ENCODE measurements around the gene CALM3.

The CALM3 gene

DNA sequence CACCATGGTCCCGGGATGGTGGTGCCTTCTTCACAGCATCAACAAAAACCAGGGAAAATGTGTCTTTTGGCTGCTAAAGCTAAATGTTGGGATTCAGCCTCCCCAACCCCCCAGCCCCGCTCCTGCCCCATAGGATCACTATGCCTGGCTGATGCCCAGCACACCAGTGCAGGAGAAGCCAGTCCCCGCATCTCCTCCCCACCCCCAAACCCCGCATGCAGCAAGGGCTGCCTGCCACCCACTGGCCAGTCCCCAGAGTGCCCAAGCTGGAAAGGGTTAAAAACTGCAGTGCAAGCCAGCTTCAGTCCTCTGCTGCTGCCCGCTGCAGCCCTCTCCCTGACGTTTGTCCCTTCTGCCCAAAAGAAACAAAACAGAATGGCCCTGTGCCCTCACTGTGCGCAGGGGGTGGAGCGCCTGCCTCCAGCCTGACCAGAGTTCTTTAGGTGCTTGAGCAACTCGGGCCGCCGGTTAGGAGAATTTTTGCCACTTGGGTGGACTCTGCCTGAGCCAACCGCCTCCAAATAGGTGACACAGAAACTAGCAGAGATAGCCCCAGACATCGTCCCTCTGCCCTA lies 3.7 kb downstream of the CALM3 start:
- H3K9ac ChIP-seq (ENCODE audit: low read depth, low read length) = no peak overlapping the region
- no peak for DNase-seq
- H3K36me3 ChIP-seq (ENCODE audit: insufficient read depth, low read length) = peaks cover 76% of the 10 kb centered on the region
- TF ChIP-seq EZH2 (IDR thresholded peaks at IDR 0.05; ENCODE audit: borderline replicate concordance, low read depth, low read length, severe bottlenecking) = no peak
- TF ChIP-seq, protein P1, sequence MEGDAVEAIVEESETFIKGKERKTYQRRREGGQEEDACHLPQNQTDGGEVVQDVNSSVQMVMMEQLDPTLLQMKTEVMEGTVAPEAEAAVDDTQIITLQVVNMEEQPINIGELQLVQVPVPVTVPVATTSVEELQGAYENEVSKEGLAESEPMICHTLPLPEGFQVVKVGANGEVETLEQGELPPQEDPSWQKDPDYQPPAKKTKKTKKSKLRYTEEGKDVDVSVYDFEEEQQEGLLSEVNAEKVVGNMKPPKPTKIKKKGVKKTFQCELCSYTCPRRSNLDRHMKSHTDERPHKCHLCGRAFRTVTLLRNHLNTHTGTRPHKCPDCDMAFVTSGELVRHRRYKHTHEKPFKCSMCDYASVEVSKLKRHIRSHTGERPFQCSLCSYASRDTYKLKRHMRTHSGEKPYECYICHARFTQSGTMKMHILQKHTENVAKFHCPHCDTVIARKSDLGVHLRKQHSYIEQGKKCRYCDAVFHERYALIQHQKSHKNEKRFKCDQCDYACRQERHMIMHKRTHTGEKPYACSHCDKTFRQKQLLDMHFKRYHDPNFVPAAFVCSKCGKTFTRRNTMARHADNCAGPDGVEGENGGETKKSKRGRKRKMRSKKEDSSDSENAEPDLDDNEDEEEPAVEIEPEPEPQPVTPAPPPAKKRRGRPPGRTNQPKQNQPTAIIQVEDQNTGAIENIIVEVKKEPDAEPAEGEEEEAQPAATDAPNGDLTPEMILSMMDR (IDR thresholded peaks at IDR 0.05; ENCODE audit: borderline replicate concordance, extremely low read depth, low read length, poor library complexity, severe bottlenecking) = no peak
- H4K20me1 ChIP-seq (ENCODE audit: insufficient read depth, low read length) = peaks cover 79% of the 10 kb centered on the region
- peaks cover 40% of the 10 kb centered on the region for H3K4me1 ChIP-seq (ENCODE audit: insufficient read depth, low read length)
- H3K27ac ChIP-seq (ENCODE audit: low read length) = no peak overlapping the region
- H3K9me3 ChIP-seq (ENCODE audit: insufficient read depth, low read length, severe bottlenecking) = no peaks in the 10 kb centered on the region
- H2AFZ ChIP-seq (ENCODE audit: low read depth, low read length) = no peak overlapping the region
- peaks cover 59% of the 10 kb centered on the region for H3K79me2 ChIP-seq (ENCODE audit: insufficient read depth, low read length)
- H3K4me2 ChIP-seq (ENCODE audit: insufficient read depth, low read length) = 0 out of 2 replicates have a peak overlapping the region, but pooled peaks have one; percentile 10
- no peak overlapping the region for H3K4me3 ChIP-seq (ENCODE audit: low read depth in 1 of 2, low read length in 2 of 2)
- no peak for ATAC-seq (ENCODE audit: insufficient read depth, low read depth)
- no peaks in the 10 kb centered on the region for H3K27me3 ChIP-seq (ENCODE audit: insufficient read depth, low read length, poor library complexity)

DNA sequence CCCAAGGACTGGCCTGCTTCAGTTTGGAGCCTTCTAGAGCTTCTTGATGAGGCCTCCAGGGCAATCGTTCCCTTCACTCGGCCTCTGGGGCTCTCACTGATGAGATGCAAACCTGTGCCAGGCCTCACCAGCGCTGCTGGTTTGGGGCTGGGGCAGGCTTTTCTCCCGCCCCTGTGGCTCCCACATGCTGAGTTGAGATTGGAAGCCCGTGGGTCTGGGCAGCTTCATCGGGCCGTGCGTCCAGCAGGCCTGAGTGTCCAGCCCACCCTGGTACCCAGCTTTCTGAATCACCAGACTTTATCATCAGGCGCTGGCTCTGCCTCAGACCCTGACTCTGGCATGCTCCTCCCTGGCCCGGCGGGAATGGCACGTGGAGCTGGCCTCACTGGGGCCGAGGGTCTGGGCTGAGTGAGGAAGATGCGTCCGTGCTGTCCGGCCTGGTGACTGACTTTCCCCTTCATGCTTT lies 4.3 kb downstream of the CALM3 start:
- Histone ChIP-seq H3K9ac (ENCODE audit: low read depth, low read length) (no peak overlapping the region), H3K79me2 (ENCODE audit: insufficient read depth, low read length) (peaks cover 59% of the 10 kb centered on the region)
- TF ChIP-seq, protein P1 (IDR thresholded peaks at IDR 0.05; ENCODE audit: borderline replicate concordance, extremely low read depth, low read length, poor library complexity, severe bottlenecking) = no peak
- no peak for TF ChIP-seq EZH2 (IDR thresholded peaks at IDR 0.05; ENCODE audit: borderline replicate concordance, low read depth, low read length, severe bottlenecking)

DNA sequence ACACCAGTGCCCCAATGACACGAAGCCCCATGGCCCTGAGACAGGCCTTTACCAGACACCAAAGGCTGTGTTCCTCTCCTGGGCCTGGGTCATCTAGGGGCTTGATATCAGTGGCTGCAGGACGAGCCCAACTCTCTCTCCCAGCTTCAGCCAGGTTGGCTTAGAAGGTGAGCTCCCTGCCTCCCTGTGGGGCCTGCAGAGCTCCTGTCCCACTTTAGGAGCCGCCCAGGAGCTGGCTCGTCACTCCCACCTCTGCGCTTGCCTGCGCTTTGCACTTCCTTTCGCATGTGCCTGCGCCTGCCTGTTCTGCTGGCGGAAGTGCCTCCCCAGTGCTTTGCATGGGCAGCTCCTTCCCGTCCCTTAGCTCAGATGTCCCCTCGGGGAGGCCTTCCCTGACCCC lies 4.9 kb downstream of the CALM3 start:
- no peak overlapping the region for H3K9ac ChIP-seq (ENCODE audit: low read depth, low read length)
- no peak overlapping the region for H2AFZ ChIP-seq (ENCODE audit: low read depth, low read length)
- peaks cover 38% of the 10 kb centered on the region for H3K4me1 ChIP-seq (ENCODE audit: insufficient read depth, low read length)
- H3K4me2 ChIP-seq (ENCODE audit: insufficient read depth, low read length) = no peak overlapping the region
- ATAC-seq (ENCODE audit: insufficient read depth, low read depth) = no peak
- TF ChIP-seq, protein P1 (IDR thresholded peaks at IDR 0.05; ENCODE audit: borderline replicate concordance, extremely low read depth, low read length, poor library complexity, severe bottlenecking) = no peak
- no peak for TF ChIP-seq EZH2 (IDR thresholded peaks at IDR 0.05; ENCODE audit: borderline replicate concordance, low read depth, low read length, severe bottlenecking)
- no peak for DNase-seq
- peaks cover 84% of the 10 kb centered on the region for H3K36me3 ChIP-seq (ENCODE audit: insufficient read depth, low read length)
- H3K27me3 ChIP-seq (ENCODE audit: insufficient read depth, low read length, poor library complexity) = no peaks in the 10 kb centered on the region
- peaks cover 82% of the 10 kb centered on the region for H4K20me1 ChIP-seq (ENCODE audit: insufficient read depth, low read length)
- H3K9me3 ChIP-seq (ENCODE audit: insufficient read depth, low read length, severe bottlenecking) = no peaks in the 10 kb centered on the region
- peaks cover 59% of the 10 kb centered on the region for H3K79me2 ChIP-seq (ENCODE audit: insufficient read depth, low read length)
- no peak overlapping the region for H3K27ac ChIP-seq (ENCODE audit: low read length)
- no peak overlapping the region for H3K4me3 ChIP-seq (ENCODE audit: low read depth in 1 of 2, low read length in 2 of 2)

More for the DNA sequence above, 4.3 kb downstream of the CALM3 start:
- DNase-seq (no peak), ATAC-seq (ENCODE audit: insufficient read depth, low read depth) (no peak)
- Histone ChIP-seq H3K4me3 (ENCODE audit: low read depth in 1 of 2, low read length in 2 of 2) (no peak overlapping the region), H3K9me3 (ENCODE audit: insufficient read depth, low read length, severe bottlenecking) (no peaks in the 10 kb centered on the region), H2AFZ (ENCODE audit: low read depth, low read length) (no peak overlapping the region), H3K27ac (ENCODE audit: low read length) (no peak overlapping the region), H3K36me3 (ENCODE audit: insufficient read depth, low read length) (peaks cover 79% of the 10 kb centered on the region), H3K4me1 (ENCODE audit: insufficient read depth, low read length) (peaks cover 35% of the 10 kb centered on the region), H3K4me2 (ENCODE audit: insufficient read depth, low read length) (0 out of 2 replicates have a peak overlapping the region, but pooled peaks have one; percentile 10), H4K20me1 (ENCODE audit: insufficient read depth, low read length) (peaks cover 82% of the 10 kb centered on the region), H3K27me3 (ENCODE audit: insufficient read depth, low read length, poor library complexity) (no peaks in the 10 kb centered on the region)
